ENCODE measurements around the gene OPN1MW3. TPM values are rescaled to one million over a fixed set of nuclear protein-coding genes. Genes with fewer than 3 reads are reported as not detected.
"Not testable (repeated sequence)": the region's sequence is repeated elsewhere in the genome, so short reads cannot be mapped to it uniquely, and the experiment has no call there.

The OPN1MW3 gene
- total RNA-seq, 1 donor from 2014 or later = not detected

- no peak for DNase-seq (ENCODE audit: low spot score)
Observed at GRCh38 chrX:154295664-154296310, 38.4 kb downstream of the OPN1MW3 start, which contains the start of gene TKTL1. Gene TKTL1, plus strand, starts transcription at chrX:154295795. Its CDS starts 65 bp downstream, at chrX:154295860.

- DNase-seq (ENCODE audit: low spot score) = no peak
Observed at GRCh38 chrX:154296731-154297130, 39.3 kb downstream of the OPN1MW3 start.

- DNase-seq (ENCODE audit: low spot score) = no peak
Observed at GRCh38 chrX:154298312-154298711, 40.9 kb downstream of the OPN1MW3 start.

- DNase-seq (ENCODE audit: low spot score) = no peak
Observed at GRCh38 chrX:154300816-154301215, 43.4 kb downstream of the OPN1MW3 start.

GRCh38 chrX:154302998-154303397 lies 45.6 kb downstream of the OPN1MW3 start:
- DNase-seq (ENCODE audit: low spot score) = not testable (repeated sequence)

GRCh38 chrX:154303476-154303875 lies 46.1 kb downstream of the OPN1MW3 start:
- no peak for DNase-seq (ENCODE audit: low spot score)

- no peak for DNase-seq (ENCODE audit: low spot score)
Observed at GRCh38 chrX:154304846-154305245, 47.5 kb downstream of the OPN1MW3 start.

GRCh38 chrX:154305541-154306205 lies 48.3 kb downstream of the OPN1MW3 start:
- no peak for DNase-seq (ENCODE audit: low spot score)

GRCh38 chrX:154307202-154307601 lies 49.8 kb downstream of the OPN1MW3 start:
- no peak for DNase-seq (ENCODE audit: low spot score)

GRCh38 chrX:154308108-154308946 lies 50.9 kb downstream of the OPN1MW3 start:
- DNase-seq (ENCODE audit: low spot score) = no peak

- DNase-seq (ENCODE audit: low spot score) = no peak
Observed at GRCh38 chrX:154309041-154309775, 51.8 kb downstream of the OPN1MW3 start.

GRCh38 chrX:154310616-154311536 lies 53.5 kb downstream of the OPN1MW3 start:
- DNase-seq (ENCODE audit: low spot score) = no peak

GRCh38 chrX:154312116-154312515 lies 54.7 kb downstream of the OPN1MW3 start:
- no peak for DNase-seq (ENCODE audit: low spot score)

GRCh38 chrX:154313147-154313546 lies 55.8 kb downstream of the OPN1MW3 start:
- no peak for DNase-seq (ENCODE audit: low spot score)

GRCh38 chrX:154315416-154315815 lies 58.0 kb downstream of the OPN1MW3 start:
- DNase-seq (ENCODE audit: low spot score) = no peak

GRCh38 chrX:154317391-154317995 lies 60.1 kb downstream of the OPN1MW3 start:
- DNase-seq (ENCODE audit: low spot score) = no peak

- DNase-seq (ENCODE audit: low spot score) = no peak
Observed at GRCh38 chrX:154320406-154320805, 63.0 kb downstream of the OPN1MW3 start.
